DND-41 (cell line): ENCODE measurements around the gene SLC25A26.
"Not testable (repeated sequence)": the region's sequence is repeated elsewhere in the genome, so short reads cannot be mapped to it uniquely, and the experiment has no call there.

Experiments used
- ATAC-seq: fragments of 200-7000 bp; cut with Tn5 transposase; 3 replicates; pipeline ENCODE4 v1.9.1; 2021; ENCODE audit warnings: low read depth; ENCODE audit not compliant: insufficient read depth
- DNase-seq: peaks from one replicate; pipeline ENCODE4 v3.0.0-alpha.2; 2020
- H2AFZ ChIP-seq: 2 replicates; pipeline ENCODE4 v1.6.0; 2012; ENCODE audit warnings: low read depth, low read length
- H3K27ac ChIP-seq: 2 replicates; pipeline ENCODE4 v1.5.1; 2012; ENCODE audit warnings: low read length, inconsistent platforms
- H3K27me3 ChIP-seq: fragments of 200-600 bp; sonication (generic); 2 replicates; pipeline ENCODE4 v1.6.0; 2012; ENCODE audit warnings: low read length, mild to moderate bottlenecking, inconsistent platforms; ENCODE audit not compliant: insufficient read depth, poor library complexity
- H3K36me3 ChIP-seq: 2 replicates; pipeline ENCODE4 v1.5.1; 2012; ENCODE audit warnings: low read length, inconsistent platforms; ENCODE audit not compliant: insufficient read depth
- H3K4me1 ChIP-seq: 2 replicates; pipeline ENCODE4 v1.5.1; 2012; ENCODE audit warnings: mild to moderate bottlenecking, low read length; ENCODE audit not compliant: insufficient read depth
- H3K4me2 ChIP-seq: 2 replicates; pipeline ENCODE4 v1.6.0; 2012; ENCODE audit warnings: mild to moderate bottlenecking, moderate library complexity, low read length, inconsistent platforms; ENCODE audit not compliant: insufficient read depth
- H3K4me3 ChIP-seq, 2 experiments: fragments of 200-600 bp in 1 of 2; shearing (Covaris generic) in 1 of 2; 2 replicates each; pipeline ENCODE4 v1.5.1; 2012 to 2016; ENCODE audit warnings: inconsistent platforms in 2 of 2, low read length in 2 of 2, mild to moderate bottlenecking in 2 of 2, low read depth in 1 of 2, moderate library complexity in 1 of 2
- H3K79me2 ChIP-seq: 2 replicates; pipeline ENCODE4 v1.6.0; 2012; ENCODE audit warnings: low read length, inconsistent platforms; ENCODE audit not compliant: insufficient read depth
- H3K9ac ChIP-seq: 2 replicates; pipeline ENCODE4 v1.6.0; 2012; ENCODE audit warnings: low read depth, mild to moderate bottlenecking, inconsistent platforms, low read length, moderate library complexity
- H3K9me3 ChIP-seq: 2 replicates; pipeline ENCODE4 v1.5.1; 2012; ENCODE audit warnings: low read length, moderate library complexity, mild to moderate bottlenecking, inconsistent platforms; ENCODE audit not compliant: insufficient read depth, severe bottlenecking
- H4K20me1 ChIP-seq: 2 replicates; pipeline ENCODE4 v1.6.0; 2012; ENCODE audit warnings: low read length; ENCODE audit not compliant: insufficient read depth
- EZH2 ChIP-seq: IDR thresholded peaks from 3 replicates; pipeline ENCODE4 v1.6.1; 2012; ENCODE audit warnings: borderline replicate concordance, low read depth, mild to moderate bottlenecking, moderate library complexity, low read length, inconsistent platforms; ENCODE audit not compliant: severe bottlenecking
- TF ChIP-seq, protein P1 (sequence below): IDR thresholded peaks from 2 replicates; pipeline ENCODE4 v1.5.1; 2012; ENCODE audit warnings: borderline replicate concordance, low read length, moderate library complexity, mild to moderate bottlenecking; ENCODE audit not compliant: poor library complexity, severe bottlenecking; ENCODE audit errors: extremely low read depth

SLC25A26 gene

DNA sequence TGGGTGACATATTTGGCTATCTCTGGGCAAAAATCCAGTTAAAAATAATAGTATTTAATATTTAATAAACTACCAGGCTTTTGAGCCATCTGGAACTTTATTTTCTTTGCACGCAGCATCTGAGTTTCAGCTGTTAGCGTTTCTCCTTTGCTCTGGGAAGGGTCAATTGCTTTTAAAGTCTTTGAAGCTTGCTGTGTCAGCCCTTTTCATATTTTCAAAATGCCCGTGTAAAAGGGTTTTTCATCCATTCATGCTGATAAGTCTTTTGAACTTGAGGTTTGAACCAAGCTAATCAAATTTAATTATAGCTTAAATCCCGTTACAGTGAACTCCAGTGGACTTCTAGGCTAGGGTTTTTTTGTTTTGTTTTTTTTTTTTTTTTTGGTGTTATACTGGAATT is 79.1 kb downstream of the SLC25A26 start:
- Histone ChIP-seq H3K27ac (no peak overlapping the region), H3K27me3 (no peaks in the 10 kb centered on the region), H3K9me3 (no peaks in the 10 kb centered on the region), H3K9ac (no peak overlapping the region), H4K20me1 (no peaks in the 10 kb centered on the region), H3K4me1 (peaks cover 24% of the 10 kb centered on the region), H3K4me3 (no peak overlapping the region), H2AFZ (no peak overlapping the region), H3K36me3 (no peaks in the 10 kb centered on the region), H3K79me2 (no peaks in the 10 kb centered on the region), H3K4me2 (no peak overlapping the region)
- no peak for DNase-seq
- no peak for ATAC-seq
- TF ChIP-seq, protein P1, sequence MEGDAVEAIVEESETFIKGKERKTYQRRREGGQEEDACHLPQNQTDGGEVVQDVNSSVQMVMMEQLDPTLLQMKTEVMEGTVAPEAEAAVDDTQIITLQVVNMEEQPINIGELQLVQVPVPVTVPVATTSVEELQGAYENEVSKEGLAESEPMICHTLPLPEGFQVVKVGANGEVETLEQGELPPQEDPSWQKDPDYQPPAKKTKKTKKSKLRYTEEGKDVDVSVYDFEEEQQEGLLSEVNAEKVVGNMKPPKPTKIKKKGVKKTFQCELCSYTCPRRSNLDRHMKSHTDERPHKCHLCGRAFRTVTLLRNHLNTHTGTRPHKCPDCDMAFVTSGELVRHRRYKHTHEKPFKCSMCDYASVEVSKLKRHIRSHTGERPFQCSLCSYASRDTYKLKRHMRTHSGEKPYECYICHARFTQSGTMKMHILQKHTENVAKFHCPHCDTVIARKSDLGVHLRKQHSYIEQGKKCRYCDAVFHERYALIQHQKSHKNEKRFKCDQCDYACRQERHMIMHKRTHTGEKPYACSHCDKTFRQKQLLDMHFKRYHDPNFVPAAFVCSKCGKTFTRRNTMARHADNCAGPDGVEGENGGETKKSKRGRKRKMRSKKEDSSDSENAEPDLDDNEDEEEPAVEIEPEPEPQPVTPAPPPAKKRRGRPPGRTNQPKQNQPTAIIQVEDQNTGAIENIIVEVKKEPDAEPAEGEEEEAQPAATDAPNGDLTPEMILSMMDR, result no peak
- no peak for TF ChIP-seq EZH2

DNA sequence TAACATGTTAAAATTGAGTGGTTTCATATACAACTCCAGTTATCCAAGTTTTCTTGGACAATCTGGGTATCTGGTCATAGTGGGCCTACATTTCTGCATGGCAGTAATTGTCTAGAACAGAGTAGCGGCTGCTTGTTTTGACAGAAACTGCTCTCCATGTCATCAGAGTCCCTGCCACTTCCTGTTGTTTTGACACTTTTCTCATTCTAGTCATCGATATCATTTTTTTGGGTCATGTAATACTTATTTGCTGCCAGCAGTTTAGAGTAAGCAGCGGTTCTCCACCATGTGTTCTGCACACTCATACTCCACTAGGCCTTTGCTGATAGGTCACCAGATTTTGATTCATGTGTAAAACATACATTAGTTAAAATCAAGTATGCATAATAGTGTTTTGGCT is 81.5 kb downstream of the SLC25A26 start:
- Histone ChIP-seq H3K36me3 (no peaks in the 10 kb centered on the region), H3K9me3 (no peaks in the 10 kb centered on the region), H4K20me1 (no peaks in the 10 kb centered on the region), H3K4me2 (no peak overlapping the region), H2AFZ (no peak overlapping the region), H3K4me1 (peaks cover 32% of the 10 kb centered on the region), H3K27me3 (no peaks in the 10 kb centered on the region), H3K9ac (no peak overlapping the region), H3K79me2 (no peaks in the 10 kb centered on the region), H3K4me3 (no peak overlapping the region), H3K27ac (peak overlapping the region; percentile 43; the same call in 1 of the 2 replicates)
- no peak for TF ChIP-seq EZH2
- TF ChIP-seq, protein P1, result no peak
- peak; percentile 45; the same call in 2 of the 3 replicates for ATAC-seq
- no peak for DNase-seq

DNA sequence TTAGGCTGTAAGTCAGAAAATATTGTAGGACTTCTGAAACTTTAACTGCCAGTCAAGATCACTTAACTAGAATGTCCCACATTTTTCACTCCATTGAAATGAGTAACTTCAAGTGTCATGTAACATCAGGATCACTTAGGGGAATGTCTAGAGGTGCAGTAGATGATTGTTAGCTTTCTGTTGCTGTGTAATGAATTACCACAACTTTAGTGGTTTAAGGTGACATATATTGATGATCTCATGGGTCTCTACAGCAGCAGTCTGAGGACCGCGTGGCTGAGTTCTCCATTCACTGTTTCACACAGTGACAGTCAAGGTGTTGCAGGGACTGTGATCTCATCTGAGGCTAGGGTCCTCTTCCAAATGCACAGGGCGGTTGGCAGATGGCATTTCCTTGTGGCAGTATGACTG is 82.7 kb downstream of the SLC25A26 start:
- H3K4me3 ChIP-seq, result no peak overlapping the region
- no peak for TF ChIP-seq EZH2
- TF ChIP-seq, protein P1, result no peak
- H3K27me3 ChIP-seq, result no peaks in the 10 kb centered on the region
- no peak overlapping the region for H2AFZ ChIP-seq
- DNase-seq (peak; percentile 22), ATAC-seq (peak; percentile 72)
- H3K27ac ChIP-seq, result no peak overlapping the region
- H3K4me2 ChIP-seq, result no peak overlapping the region
- H3K79me2 ChIP-seq, result no peaks in the 10 kb centered on the region
- H3K36me3 ChIP-seq, result no peaks in the 10 kb centered on the region
- peaks cover 32% of the 10 kb centered on the region for H3K4me1 ChIP-seq
- no peaks in the 10 kb centered on the region for H3K9me3 ChIP-seq
- H4K20me1 ChIP-seq, result no peaks in the 10 kb centered on the region
- no peak overlapping the region for H3K9ac ChIP-seq

DNA sequence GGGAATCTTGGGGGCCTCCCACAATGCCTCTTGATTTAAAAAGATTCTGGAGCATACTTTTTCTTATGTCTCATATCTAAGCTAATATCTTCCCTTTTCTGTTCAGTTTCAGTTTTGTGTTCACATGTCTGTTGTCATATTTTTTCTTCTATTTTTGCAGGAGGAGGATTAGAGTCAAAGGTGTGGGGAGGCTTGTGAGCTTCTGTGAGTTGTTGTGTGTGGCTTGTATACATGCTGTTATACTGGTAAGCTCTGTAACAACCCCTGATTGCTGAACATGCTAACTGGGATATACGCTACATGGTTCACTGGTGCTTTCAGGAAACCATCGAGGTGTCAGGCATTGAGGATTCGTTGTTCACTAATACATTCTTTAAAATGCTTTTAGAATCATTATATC is 83.5 kb downstream of the SLC25A26 start:
- ATAC-seq (no peak), DNase-seq (no peak)
- H3K9ac ChIP-seq, result no peak overlapping the region
- no peaks in the 10 kb centered on the region for H3K9me3 ChIP-seq
- no peaks in the 10 kb centered on the region for H4K20me1 ChIP-seq
- H3K27ac ChIP-seq, result no peak overlapping the region
- H3K79me2 ChIP-seq, result no peaks in the 10 kb centered on the region
- no peak overlapping the region for H3K4me3 ChIP-seq
- H3K4me1 ChIP-seq, result peaks cover 32% of the 10 kb centered on the region
- TF ChIP-seq, protein P1, result no peak
- TF ChIP-seq EZH2, result no peak
- H3K4me2 ChIP-seq, result no peak overlapping the region
- no peaks in the 10 kb centered on the region for H3K27me3 ChIP-seq
- H3K36me3 ChIP-seq, result no peaks in the 10 kb centered on the region
- H2AFZ ChIP-seq, result no peak overlapping the region

DNA sequence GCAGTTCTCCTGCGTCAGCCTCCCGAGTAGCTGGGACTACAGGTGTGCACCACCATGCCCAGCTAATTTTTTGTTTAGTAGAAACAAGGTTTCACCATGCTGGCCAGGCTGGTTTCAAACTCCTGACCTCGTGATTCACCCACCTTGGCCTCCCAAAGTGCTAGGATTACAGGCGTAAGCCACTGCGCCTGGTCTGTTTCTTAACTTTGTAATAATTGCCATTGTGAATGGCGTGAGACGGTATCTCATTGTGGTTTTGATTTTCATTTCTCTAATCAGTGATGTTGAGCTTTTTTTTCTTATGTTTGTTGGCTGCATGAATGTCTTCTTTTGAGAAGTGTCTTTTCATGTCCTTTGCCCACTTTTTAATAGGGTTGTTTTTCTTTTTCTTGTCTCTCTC is 85.3 kb downstream of the SLC25A26 start:
- not testable (repeated sequence) for H3K79me2 ChIP-seq, H3K27me3 ChIP-seq, H3K9ac ChIP-seq, H3K4me2 ChIP-seq, H3K4me3 ChIP-seq, H4K20me1 ChIP-seq, H3K27ac ChIP-seq, H2AFZ ChIP-seq, H3K36me3 ChIP-seq, ATAC-seq, H3K9me3 ChIP-seq, DNase-seq
- H3K4me1 ChIP-seq, result peaks cover 32% of the 10 kb centered on the region
